Measurements from ENCODE around the gene AOPEP. TPM values are rescaled to one million over a fixed set of nuclear protein-coding genes. Genes with fewer than 3 reads are reported as not detected.

The AOPEP gene
- polyA plus RNA-seq, 2 of the 4 experiments (the other 2 are of a cell fraction): 226 to 266 TPM

GRCh38 chr9:94922098-94922607, 195.7 kb downstream of the AOPEP start (continued):
- TF ChIP-seq, protein P1, sequence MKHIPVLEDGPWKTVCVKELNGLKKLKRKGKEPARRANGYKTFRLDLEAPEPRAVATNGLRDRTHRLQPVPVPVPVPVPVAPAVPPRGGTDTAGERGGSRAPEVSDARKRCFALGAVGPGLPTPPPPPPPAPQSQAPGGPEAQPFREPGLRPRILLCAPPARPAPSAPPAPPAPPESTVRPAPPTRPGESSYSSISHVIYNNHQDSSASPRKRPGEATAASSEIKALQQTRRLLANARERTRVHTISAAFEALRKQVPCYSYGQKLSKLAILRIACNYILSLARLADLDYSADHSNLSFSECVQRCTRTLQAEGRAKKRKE (CRISPR knock-in tag; IDR thresholded peaks at IDR 0.05; ENCODE audit: low read depth): 0 out of 2 replicates have a peak, but pooled peaks have one; percentile 0

DNA sequence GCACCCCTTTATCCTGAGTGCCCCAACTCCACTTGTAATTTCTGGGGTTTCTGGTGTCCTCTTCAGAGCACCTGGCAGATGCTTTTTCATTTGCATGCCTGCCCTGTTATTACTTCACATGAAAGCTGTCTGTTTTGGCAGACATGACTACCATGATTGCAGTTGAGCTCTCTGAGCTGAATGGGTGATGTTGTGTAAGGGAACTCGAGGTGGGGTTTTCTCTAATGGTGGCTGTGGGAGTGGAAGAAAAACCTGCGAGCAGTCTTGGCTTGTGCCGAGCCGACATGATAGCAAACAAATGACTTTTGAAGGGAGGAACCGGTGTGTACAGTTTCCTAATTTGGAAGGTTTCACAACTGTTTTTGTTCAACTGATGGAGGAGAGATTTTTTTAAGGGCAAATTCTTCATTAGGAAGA, 196.2 kb downstream of the AOPEP start:
- Histone ChIP-seq H3K9me3 (no peaks in the 10 kb centered on the region), H3K4me2 (peak overlapping the region; percentile 84), H3K27ac (peak overlapping the region; percentile 97 to 99), H3K4me1 (peaks cover 84% of the 10 kb centered on the region), H3K4me3 (peak overlapping the region; percentile 3; the same call in 2 of the 3 replicates)
- ATAC-seq (no peak), DNase-seq (ENCODE audit: low read depth in 1 of 2, low spot score in 1 of 2) (peak in 1 of 2 experiments; percentile 47), FAIRE-seq (peak; percentile 54)
- POLR2A ChIA-PET: interaction anchor here (0.6 to 4.7 kb wide), 10 partner anchors 9 to 140 kb away, joined by 3 to 63 read pairs (median 6); no protein-coding TSS in a partner anchor
- WGBS (ENCODE audit: missing lambda C conversion rate): 12% methylated on average over 5 of the region's 5 CpGs
- TF ChIP-seq NR3C1 (IDR thresholded peaks at IDR 0.05): no peak
- TF ChIP-seq HDAC2 (IDR thresholded peaks at IDR 0.05): no peak
- no peak for TF ChIP-seq MYC (IDR thresholded peaks at IDR 0.05; ENCODE audit: borderline replicate concordance, low read length)
- 0 out of 2 replicates have a peak, but pooled peaks have one; percentile 22 for TF ChIP-seq HOXB5 (CRISPR knock-in tag; IDR thresholded peaks at IDR 0.05)
- 0 out of 2 replicates have a peak, but pooled peaks have one; percentile 29 for TF ChIP-seq BHLHE40 (IDR thresholded peaks at IDR 0.05; ENCODE audit: low read depth, low read length)
- TF ChIP-seq, protein P2, sequence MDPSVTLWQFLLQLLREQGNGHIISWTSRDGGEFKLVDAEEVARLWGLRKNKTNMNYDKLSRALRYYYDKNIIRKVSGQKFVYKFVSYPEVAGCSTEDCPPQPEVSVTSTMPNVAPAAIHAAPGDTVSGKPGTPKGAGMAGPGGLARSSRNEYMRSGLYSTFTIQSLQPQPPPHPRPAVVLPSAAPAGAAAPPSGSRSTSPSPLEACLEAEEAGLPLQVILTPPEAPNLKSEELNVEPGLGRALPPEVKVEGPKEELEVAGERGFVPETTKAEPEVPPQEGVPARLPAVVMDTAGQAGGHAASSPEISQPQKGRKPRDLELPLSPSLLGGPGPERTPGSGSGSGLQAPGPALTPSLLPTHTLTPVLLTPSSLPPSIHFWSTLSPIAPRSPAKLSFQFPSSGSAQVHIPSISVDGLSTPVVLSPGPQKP (IDR thresholded peaks at IDR 0.05; ENCODE audit: low read depth, low read length): no peak
- peak; percentile 6; the same call in 2 of the 3 replicates for TF ChIP-seq SMC3 (IDR thresholded peaks at IDR 0.05)
- TF ChIP-seq JUN (IDR thresholded peaks at IDR 0.05): peak; percentile 8 to 20; a peak in 3 of 5 replicates
- TF ChIP-seq E2F6 (IDR thresholded peaks at IDR 0.05; ENCODE audit: borderline replicate concordance, low read depth): 0 out of 2 replicates have a peak, but pooled peaks have one; percentile 5
- TF ChIP-seq, protein P3, sequence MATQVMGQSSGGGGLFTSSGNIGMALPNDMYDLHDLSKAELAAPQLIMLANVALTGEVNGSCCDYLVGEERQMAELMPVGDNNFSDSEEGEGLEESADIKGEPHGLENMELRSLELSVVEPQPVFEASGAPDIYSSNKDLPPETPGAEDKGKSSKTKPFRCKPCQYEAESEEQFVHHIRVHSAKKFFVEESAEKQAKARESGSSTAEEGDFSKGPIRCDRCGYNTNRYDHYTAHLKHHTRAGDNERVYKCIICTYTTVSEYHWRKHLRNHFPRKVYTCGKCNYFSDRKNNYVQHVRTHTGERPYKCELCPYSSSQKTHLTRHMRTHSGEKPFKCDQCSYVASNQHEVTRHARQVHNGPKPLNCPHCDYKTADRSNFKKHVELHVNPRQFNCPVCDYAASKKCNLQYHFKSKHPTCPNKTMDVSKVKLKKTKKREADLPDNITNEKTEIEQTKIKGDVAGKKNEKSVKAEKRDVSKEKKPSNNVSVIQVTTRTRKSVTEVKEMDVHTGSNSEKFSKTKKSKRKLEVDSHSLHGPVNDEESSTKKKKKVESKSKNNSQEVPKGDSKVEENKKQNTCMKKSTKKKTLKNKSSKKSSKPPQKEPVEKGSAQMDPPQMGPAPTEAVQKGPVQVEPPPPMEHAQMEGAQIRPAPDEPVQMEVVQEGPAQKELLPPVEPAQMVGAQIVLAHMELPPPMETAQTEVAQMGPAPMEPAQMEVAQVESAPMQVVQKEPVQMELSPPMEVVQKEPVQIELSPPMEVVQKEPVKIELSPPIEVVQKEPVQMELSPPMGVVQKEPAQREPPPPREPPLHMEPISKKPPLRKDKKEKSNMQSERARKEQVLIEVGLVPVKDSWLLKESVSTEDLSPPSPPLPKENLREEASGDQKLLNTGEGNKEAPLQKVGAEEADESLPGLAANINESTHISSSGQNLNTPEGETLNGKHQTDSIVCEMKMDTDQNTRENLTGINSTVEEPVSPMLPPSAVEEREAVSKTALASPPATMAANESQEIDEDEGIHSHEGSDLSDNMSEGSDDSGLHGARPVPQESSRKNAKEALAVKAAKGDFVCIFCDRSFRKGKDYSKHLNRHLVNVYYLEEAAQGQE (IDR thresholded peaks at IDR 0.05): no peak
- CTCF ChIA-PET: interaction anchor here (0.6 to 2.6 kb wide), 7 partner anchors 11 to 241 kb away, joined by 3 to 6 read pairs (median 3); no protein-coding TSS in a partner anchor

GRCh38 chr9:94923326-94924089, 197.0 kb downstream of the AOPEP start:
- peak overlapping the region; percentile 84 for H3K4me2 ChIP-seq
- ChIA-PET CTCF (interaction anchor here (0.6 to 2.6 kb wide), 6 partner anchors 11 to 141 kb away, joined by 3 to 7 read pairs (median 4); no protein-coding TSS in a partner anchor), POLR2A (interaction anchor here (0.6 to 4.7 kb wide), 8 partner anchors 10 to 140 kb away, joined by 3 to 63 read pairs (median 9); no protein-coding TSS in a partner anchor)
- 85% methylated on average over 11 of the region's 11 CpGs for WGBS (ENCODE audit: missing lambda C conversion rate)
- no peaks in the 10 kb centered on the region for H3K9me3 ChIP-seq
- no peak for DNase-seq (ENCODE audit: low read depth in 1 of 2, low spot score in 1 of 2)
- H3K4me3 ChIP-seq: no peak overlapping the region
- ATAC-seq: no peak
- peak overlapping the region; percentile 97 to 99 for H3K27ac ChIP-seq
- TF ChIP-seq E2F6 (IDR thresholded peaks at IDR 0.05; ENCODE audit: borderline replicate concordance, low read depth) (no peak), CEBPB (IDR thresholded peaks at IDR 0.05) (no peak), HOXB5 (CRISPR knock-in tag; IDR thresholded peaks at IDR 0.05) (no peak), CHD4 (IDR thresholded peaks at IDR 0.05; ENCODE audit: borderline replicate concordance) (no peak), JUNB (IDR thresholded peaks at IDR 0.05) (no peak), EHMT2 (IDR thresholded peaks at IDR 0.05; ENCODE audit: low read depth) (no peak), HDAC2 (IDR thresholded peaks at IDR 0.05) (no peak), KDM5A (IDR thresholded peaks at IDR 0.05) (no peak), HEYL (CRISPR knock-in tag; IDR thresholded peaks at IDR 0.05) (no peak), KDM1A (IDR thresholded peaks at IDR 0.05; ENCODE audit: low read depth) (no peak), ZC3H11A (IDR thresholded peaks at IDR 0.05) (no peak), EHF (CRISPR knock-in tag; IDR thresholded peaks at IDR 0.05) (no peak), GATA3 (IDR thresholded peaks at IDR 0.05; ENCODE audit: borderline replicate concordance) (no peak), MAFK (IDR thresholded peaks at IDR 0.05; ENCODE audit: partially characterized antibody) (no peak), MYC (IDR thresholded peaks at IDR 0.05; ENCODE audit: borderline replicate concordance, low read length) (no peak)
- TF ChIP-seq, protein P4, sequence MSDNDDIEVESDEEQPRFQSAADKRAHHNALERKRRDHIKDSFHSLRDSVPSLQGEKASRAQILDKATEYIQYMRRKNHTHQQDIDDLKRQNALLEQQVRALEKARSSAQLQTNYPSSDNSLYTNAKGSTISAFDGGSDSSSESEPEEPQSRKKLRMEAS (IDR thresholded peaks at IDR 0.05): no peak
- no peak for FAIRE-seq
- H3K4me1 ChIP-seq: peaks cover 76% of the 10 kb centered on the region
